Activated CD4-positive, alpha-beta T cell treated with anti-CD3 and anti-CD28 coated beads for 36 hours (primary cell): Measurements from ENCODE around the gene RNU4-1. TPM values are rescaled to one million over a fixed set of nuclear protein-coding genes. Genes with fewer than 3 reads are reported as not detected.

Source experiments
- ATAC-seq: fragments of 200-7000 bp; cut with Tn5 transposase; one replicate; pipeline ENCODE4 v1.10.0; 2021; ENCODE audit warnings: mild to moderate bottlenecking, moderate library complexity
- CTCF ChIA-PET: fragments of 350-600 bp; sonication (Branson Sonifier 250); formaldehyde crosslinking; loops from one replicate; lab custom pipeline; 2021; ENCODE audit warnings: antibody characterized with exemption; lab: Charles Lee
- POLR2A ChIA-PET: fragments of 350-600 bp; sonication (Branson Sonifier 250); formaldehyde crosslinking; loops from one replicate; lab custom pipeline; 2021; ENCODE audit warnings: antibody characterized with exemption, inconsistent platforms; lab: Charles Lee
- DNase-seq: peaks from one replicate; pipeline ENCODE4 v3.0.0-alpha.2; 2020
- H3K27ac Mint-ChIP-seq: one replicate; pipeline ENCODE4 v1.8.0; 2021; ENCODE audit warnings: mixed read lengths
- H3K27me3 Mint-ChIP-seq: one replicate; pipeline ENCODE4 v1.8.0; 2021; ENCODE audit warnings: mixed read lengths
- H3K36me3 Mint-ChIP-seq: one replicate; pipeline ENCODE4 v1.8.0; 2021; ENCODE audit warnings: low read depth, mixed read lengths
- H3K4me1 Mint-ChIP-seq: one replicate; pipeline ENCODE4 v1.8.0; 2021; ENCODE audit warnings: mixed read lengths
- H3K4me3 Mint-ChIP-seq: one replicate; pipeline ENCODE4 v1.8.0; 2021; ENCODE audit warnings: mild to moderate bottlenecking, moderate library complexity, mixed read lengths
- H3K9me3 Mint-ChIP-seq: one replicate; pipeline ENCODE4 v1.8.0; 2021; ENCODE audit warnings: low read depth, mixed read lengths
- intact Hi-C, 2 experiments: fragments of 100-400 bp; cut with DNase I in 1 of 2; cut with micrococcal nuclease in 1 of 2; formaldehyde crosslinking; loops; one replicate each; pipeline versions ENCODE4 v1.14.2 to v1.15.1; 2022 to 2024; cut with DNase I, micrococcal nuclease
- total RNA-seq, 2 experiments: library from RNA; stranded (reverse); gene quantifications; one replicate each; pipeline ENCODE4 v1.2.3, GENCODE V29; 2021

RNU4-1 gene
- total RNA-seq, 2 experiments from 2014 or later: 323 to 1,150 TPM

DNA sequence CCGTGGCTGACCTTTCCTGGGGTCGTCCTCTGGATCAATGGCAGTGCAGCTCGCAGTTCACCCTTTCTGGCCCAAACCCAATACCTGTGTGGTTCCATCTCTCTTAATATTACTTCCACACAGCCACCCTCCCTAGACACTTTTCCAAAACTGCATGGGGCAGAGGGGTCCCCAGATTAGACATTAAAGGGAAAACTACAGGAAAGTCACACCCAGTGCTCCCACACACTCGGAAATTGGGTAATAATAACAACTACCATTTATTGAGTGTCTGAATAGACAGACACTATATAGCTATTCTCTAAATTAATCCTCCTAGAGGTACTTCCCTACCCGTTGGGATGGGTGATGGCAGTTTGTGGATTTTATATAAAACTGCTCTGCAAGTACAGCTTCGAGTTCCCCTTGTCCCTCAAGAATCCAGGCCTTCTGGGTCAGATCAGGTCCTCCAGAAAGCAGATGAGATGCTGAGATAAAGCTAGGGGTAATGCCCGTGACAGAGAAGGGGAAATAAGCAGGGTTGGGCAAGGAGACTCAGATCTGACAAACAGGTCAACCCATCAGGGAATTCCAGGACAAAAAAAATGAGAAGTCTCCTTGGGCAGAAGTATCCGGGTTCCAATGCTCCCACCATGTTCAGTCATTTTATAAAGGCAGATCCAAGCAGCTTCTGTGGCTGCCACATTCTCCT, 26.7 kb downstream of the RNU4-1 start:
- Mint-ChIP-seq H3K36me3 (peaks cover 5% of the 10 kb centered on the region), H3K4me1 (peaks cover 39% of the 10 kb centered on the region), H3K4me3 (peak overlapping the region; percentile 95), H3K27ac (peak overlapping the region; percentile 74), H3K27me3 (no peaks in the 10 kb centered on the region), H3K9me3 (no peaks in the 10 kb centered on the region)
- intact Hi-C loops: no loop called here
- ChIA-PET POLR2A (interaction anchor here (0.7 to 7.3 kb wide), 4 partner anchors 25 to 68 kb away, joined by 3 to 117 read pairs (median 54); partner anchors contain the start of genes RNU4-1, RNU4-2 and RPLP0), CTCF (interaction anchor here (0.6 to 24.9 kb wide), 12 partner anchors 8 to 236 kb away, joined by 3 to 518 read pairs (median 9); partner anchors contain the start of genes RNU4-2 and RPLP0)
- DNase-seq (no peak), ATAC-seq (no peak)

DNA sequence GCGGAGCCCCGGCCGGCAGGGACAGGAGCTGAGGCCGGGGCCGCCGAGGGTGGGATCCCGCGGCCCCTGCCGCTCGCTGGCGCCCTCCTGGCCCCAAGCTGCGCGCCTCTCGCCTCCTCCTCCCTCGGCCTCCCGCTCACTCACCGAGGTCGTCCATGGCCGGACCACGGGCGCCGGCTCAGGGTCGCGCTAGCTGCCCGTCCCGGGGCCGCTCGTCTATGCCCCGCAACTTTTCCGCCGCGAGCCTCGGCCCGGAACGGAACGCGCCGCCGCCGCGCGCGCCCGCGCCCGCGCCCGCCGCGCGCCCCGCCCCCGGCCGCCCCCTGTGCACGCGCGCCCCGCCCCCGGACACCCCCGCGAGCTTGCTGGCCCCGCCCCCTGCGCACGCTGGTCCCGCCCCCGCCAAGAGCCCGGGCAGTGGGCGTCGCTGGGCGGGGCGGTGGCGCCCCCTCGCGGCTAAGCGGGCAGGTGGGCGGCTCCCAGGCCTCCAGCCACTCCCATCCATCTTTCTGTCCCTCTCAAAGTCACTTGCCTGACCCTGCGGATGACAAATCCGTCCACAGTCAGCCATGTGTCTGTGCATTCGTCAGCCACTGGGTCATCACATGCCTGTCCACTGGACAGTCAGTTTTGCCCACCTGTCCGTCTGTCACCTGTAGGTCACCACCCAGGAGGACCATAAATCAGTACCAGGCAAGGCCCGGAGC, 27.4 kb downstream of the RNU4-1 start, which contains the start of gene PXN:
PXN (minus strand) TSS at position 258 of the 707 bp plus-strand sequence; CDS start at position 157, 101 bp downstream.
- ChIA-PET CTCF (interaction anchor here (0.6 to 24.9 kb wide), 16 partner anchors 9 to 236 kb away, joined by 3 to 518 read pairs (median 3); partner anchors contain the start of genes RNU4-2, RPLP0 and SIRT4), POLR2A (interaction anchor here (0.6 to 7.3 kb wide), 5 partner anchors 8 to 64 kb away, joined by 3 to 117 read pairs (median 46); partner anchors contain the start of genes RNU4-1, RNU4-2 and RPLP0)
- DNase-seq (peak; percentile 95), ATAC-seq (peak; percentile 79)
- H3K4me1 Mint-ChIP-seq: peaks cover 46% of the 10 kb centered on the region
- no peaks in the 10 kb centered on the region for H3K9me3 Mint-ChIP-seq
- intact Hi-C loops: loop anchor here (1.0 to 2.0 kb wide), 6 partner anchors 13 to 147 kb away; partner anchors contain the start of gene RPLP0 (in 2 of the 2)
- H3K27me3 Mint-ChIP-seq: no peaks in the 10 kb centered on the region
- peak within 1 kb of the TSS; percentile 95 for H3K4me3 Mint-ChIP-seq
- H3K27ac Mint-ChIP-seq: peak within 1 kb of the TSS; percentile 85
- H3K36me3 Mint-ChIP-seq: peaks cover 6% of the 10 kb centered on the region

DNA sequence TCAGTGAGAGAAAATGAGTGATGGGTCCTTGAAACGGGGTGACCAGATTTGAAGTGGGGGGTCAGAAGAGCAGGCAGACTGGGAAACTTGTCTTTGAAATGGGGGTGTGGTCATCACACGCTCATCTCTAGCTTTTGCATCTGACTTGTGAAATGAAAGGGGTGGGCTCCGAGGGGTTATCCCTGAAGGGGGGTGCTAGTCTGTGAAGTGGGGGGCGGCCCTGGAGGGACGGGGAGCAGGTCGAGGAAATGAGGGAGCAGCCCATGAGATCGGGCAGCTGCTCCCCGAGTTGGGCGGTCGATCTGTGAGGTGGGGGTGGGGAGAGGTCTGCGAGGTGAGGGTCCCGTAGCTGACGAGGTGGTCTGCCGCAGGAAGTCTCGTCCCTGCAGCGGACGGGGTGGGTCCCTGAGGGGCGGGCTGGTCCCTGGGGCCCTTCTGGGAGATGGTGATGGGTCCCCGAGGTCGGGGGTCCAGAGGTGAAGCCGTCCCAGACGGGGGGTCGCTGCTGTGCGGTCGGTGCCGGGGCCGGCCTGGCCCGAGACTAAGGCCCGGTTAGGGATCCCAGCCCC, 28.0 kb downstream of the RNU4-1 start:
- ATAC-seq (no peak), DNase-seq (peak; percentile 36)
- intact Hi-C loops: loop anchor here (1.0 to 2.0 kb wide), 6 partner anchors 13 to 146 kb away; partner anchors contain the start of gene RPLP0 (in 2 of the 2)
- peaks cover 53% of the 10 kb centered on the region for H3K4me1 Mint-ChIP-seq
- peaks cover 10% of the 10 kb centered on the region for H3K36me3 Mint-ChIP-seq
- H3K27ac Mint-ChIP-seq: peak overlapping the region; percentile 85
- ChIA-PET POLR2A (interaction anchor here (0.6 to 7.3 kb wide), 7 partner anchors 8 to 173 kb away, joined by 3 to 117 read pairs (median 7); partner anchors contain the start of genes RNU4-1, RNU4-2 and RPLP0), CTCF (interaction anchor here (0.7 to 24.9 kb wide), 14 partner anchors 9 to 69 kb away, joined by 3 to 518 read pairs (median 3); partner anchors contain the start of genes RNU4-2, RPLP0 and SIRT4)
- H3K9me3 Mint-ChIP-seq: no peaks in the 10 kb centered on the region
- peak overlapping the region; percentile 95 for H3K4me3 Mint-ChIP-seq
- no peaks in the 10 kb centered on the region for H3K27me3 Mint-ChIP-seq

DNA sequence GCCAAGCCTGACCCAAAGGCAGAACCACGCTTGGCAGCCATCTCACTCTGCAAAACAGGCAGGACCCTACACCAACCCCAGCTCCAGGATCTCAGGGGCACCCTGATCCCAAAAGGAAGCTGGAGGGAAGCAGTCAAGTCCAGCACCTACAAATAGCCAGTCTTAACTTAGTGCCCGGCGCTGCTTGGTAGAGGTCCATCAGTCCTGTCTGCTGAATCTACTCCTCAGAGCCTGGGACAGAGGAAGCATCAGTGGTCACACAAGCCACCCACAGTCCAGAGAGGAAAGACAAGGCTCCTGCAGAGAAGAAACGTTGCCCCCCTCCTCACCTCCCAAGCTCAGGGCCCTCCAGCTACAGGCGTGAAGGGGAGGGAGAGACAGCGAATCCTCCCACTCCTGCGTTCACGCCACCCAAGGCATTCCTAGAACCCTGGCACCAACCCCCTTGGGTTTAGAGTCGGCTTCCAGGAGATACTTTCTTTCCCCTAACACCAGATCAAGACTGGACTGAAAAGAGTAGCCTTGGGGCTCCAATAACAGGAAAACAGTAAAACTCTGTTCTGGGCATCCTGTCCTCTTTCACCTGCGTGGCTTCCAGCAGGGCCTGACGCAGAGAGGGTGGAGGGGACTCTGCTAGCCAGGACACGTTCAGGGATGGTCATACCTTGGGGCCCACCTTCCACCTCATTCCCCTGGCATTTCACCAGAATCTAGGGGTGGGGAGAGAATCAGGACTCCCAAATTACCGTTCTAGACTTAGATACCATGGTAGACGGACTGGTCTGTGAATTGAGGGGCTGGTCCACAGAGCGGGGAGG, 28.7 kb downstream of the RNU4-1 start:
- POLR2A ChIA-PET: interaction anchor here (0.6 to 7.3 kb wide), 5 partner anchors 27 to 173 kb away, joined by 4 to 117 read pairs (median 46); partner anchors contain the start of genes RNU4-1, RNU4-2 and RPLP0
- peaks cover 60% of the 10 kb centered on the region for H3K4me1 Mint-ChIP-seq
- DNase-seq (peak; percentile 26), ATAC-seq (no peak)
- peak overlapping the region; percentile 85 for H3K27ac Mint-ChIP-seq
- intact Hi-C loops: loop anchor here (2.0 kb wide), 2 partner anchors 63 to 145 kb away; partner anchors contain the start of gene RPLP0 (in 1 of the 2)
- H3K9me3 Mint-ChIP-seq: no peaks in the 10 kb centered on the region
- no peaks in the 10 kb centered on the region for H3K27me3 Mint-ChIP-seq
- peaks cover 16% of the 10 kb centered on the region for H3K36me3 Mint-ChIP-seq
- CTCF ChIA-PET: interaction anchor here (0.6 to 24.9 kb wide), 10 partner anchors 8 to 129 kb away, joined by 3 to 518 read pairs (median 9); partner anchors contain the start of genes RNU4-2, RPLP0 and SIRT4
- peak overlapping the region; percentile 95 for H3K4me3 Mint-ChIP-seq

DNA sequence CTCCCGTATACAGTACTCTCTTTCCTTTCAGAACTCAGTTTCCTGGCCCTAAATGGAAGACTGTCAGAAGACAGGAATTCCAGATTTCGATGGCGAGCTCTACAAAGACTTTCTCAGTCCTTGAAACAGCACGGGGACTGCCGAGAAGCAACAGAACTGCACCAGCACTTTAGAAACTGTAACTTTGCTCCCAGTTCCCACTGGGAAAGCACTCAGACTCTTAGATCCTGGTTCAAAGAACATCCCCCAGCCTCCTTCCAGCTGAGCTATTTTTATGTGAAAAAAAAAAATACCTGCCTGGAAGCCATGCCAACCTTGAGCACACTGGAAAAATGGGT, 29.3 kb downstream of the RNU4-1 start:
- intact Hi-C loops: loop anchor here (2.0 kb wide), 2 partner anchors 63 to 145 kb away; partner anchors contain the start of gene RPLP0 (in 1 of the 2)
- Mint-ChIP-seq H3K27me3 (no peaks in the 10 kb centered on the region), H3K36me3 (peaks cover 16% of the 10 kb centered on the region), H3K9me3 (no peaks in the 10 kb centered on the region), H3K27ac (peak overlapping the region; percentile 85), H3K4me1 (peaks cover 61% of the 10 kb centered on the region), H3K4me3 (peak overlapping the region; percentile 95)
- ATAC-seq (no peak), DNase-seq (no peak)
- ChIA-PET POLR2A (interaction anchor here (0.6 to 7.3 kb wide), 4 partner anchors 28 to 63 kb away, joined by 7 to 117 read pairs (median 54); partner anchors contain the start of genes RNU4-1, RNU4-2 and RPLP0), CTCF (interaction anchor here (0.6 to 24.9 kb wide), 7 partner anchors 9 to 129 kb away, joined by 3 to 518 read pairs (median 5); partner anchors contain the start of gene SIRT4)

DNA sequence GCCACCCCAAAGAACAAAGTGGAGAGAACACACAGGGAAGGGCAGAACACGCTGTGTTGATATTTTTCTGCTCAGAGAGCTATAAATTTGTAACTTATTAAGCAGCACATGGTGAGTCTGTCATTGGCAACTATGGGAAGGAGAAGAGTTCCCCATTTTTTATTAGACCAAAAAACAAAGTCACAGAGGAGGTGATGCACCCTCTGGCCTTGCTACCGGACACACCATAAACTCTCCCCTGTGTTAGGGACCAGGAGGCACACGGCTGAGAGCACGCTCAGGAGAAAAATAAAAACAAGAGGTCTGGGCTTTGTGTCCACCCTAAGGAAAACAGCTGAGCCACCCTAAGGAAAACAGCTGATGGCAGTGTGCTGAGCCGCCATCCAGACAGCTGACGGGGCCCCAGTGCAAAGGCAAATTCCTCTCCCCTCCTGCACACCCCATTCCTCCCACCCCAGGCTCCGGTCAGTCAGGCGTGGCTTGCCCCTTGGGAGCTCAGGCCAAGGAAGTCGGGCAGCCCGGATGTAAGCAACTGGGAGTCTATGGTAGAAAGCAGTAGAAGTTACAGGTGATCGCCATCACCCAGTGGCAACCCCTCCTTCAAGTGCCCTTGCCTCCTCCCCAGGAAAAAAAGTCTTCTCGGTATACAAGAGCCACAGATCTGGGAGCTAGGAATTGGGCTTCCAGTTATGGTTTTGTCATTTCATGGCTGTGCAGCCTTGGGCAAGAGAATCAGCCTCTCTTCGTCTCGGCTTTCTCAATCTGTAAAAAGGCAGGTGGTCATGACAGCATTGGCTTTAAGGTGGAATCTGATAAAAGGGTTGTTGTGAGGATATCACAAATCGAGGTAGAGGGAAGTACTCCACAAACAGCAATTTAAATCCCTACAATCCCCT, 29.9 kb downstream of the RNU4-1 start:
- CTCF ChIA-PET: interaction anchor here (0.9 to 24.9 kb wide), 10 partner anchors 8 to 56 kb away, joined by 3 to 518 read pairs (median 5); partner anchors contain the start of gene SIRT4
- DNase-seq: peak; percentile 12
- POLR2A ChIA-PET: interaction anchor here (0.6 to 7.3 kb wide), 5 partner anchors 22 to 62 kb away, joined by 4 to 117 read pairs (median 46); partner anchors contain the start of genes RNU4-1, RNU4-2 and RPLP0
- H3K36me3 Mint-ChIP-seq: peaks cover 16% of the 10 kb centered on the region
- H3K9me3 Mint-ChIP-seq: no peaks in the 10 kb centered on the region
- ATAC-seq: no peak
- intact Hi-C loops: loop anchor here in 1 of 2 experiments (1.0 kb wide), 1 partner anchor 11 kb away; no protein-coding TSS in a partner anchor
- no peaks in the 10 kb centered on the region for H3K27me3 Mint-ChIP-seq
- peaks cover 67% of the 10 kb centered on the region for H3K4me1 Mint-ChIP-seq
- H3K4me3 Mint-ChIP-seq: peak overlapping the region; percentile 95
- peak overlapping the region; percentile 88 for H3K27ac Mint-ChIP-seq

DNA sequence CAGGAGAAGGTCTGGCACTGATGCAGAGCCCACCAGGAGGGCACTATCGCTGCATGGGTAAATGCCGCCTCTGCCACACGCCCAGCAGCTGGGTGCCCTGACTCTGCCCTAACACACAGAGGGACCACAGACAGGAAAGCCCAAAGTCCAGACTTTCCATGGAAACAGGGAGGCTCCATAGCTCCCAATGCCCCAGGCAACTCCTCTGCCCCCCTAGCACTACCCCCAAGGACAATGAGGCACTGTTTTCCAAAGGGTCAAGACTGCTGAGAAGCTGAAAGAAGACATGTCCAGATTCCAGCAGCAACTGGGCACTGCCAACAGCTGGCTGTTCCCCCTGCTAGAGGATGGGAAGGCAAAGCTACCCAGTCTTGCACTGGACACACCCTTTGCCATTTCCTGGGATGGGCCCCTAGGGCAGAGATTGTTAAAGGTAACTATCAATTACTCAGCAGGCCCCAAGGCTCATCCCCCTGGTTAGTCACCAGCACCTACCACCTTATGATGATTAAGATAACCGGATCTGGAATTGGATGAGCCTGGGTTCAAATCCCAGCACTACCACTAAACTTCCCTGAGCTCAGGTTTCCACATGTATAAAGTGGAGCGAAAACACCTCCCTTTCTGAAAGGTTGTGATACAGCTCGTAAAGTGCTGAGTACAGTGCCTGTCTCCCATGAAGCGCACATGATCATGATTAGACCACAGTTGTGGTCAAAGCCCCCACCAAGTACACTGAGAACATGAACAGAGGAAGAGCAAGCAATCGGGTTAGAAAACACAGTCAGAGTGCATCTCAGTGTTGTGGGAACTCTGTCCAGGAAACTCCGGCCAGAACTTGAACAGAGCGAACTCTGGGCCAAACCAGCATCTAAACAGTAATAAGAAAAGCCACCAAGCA, 30.8 kb downstream of the RNU4-1 start:
- ATAC-seq: peak; percentile 45
- H3K27me3 Mint-ChIP-seq: no peaks in the 10 kb centered on the region
- peaks cover 16% of the 10 kb centered on the region for H3K36me3 Mint-ChIP-seq
- DNase-seq: peak; percentile 45
- CTCF ChIA-PET: interaction anchor here (1.0 to 24.9 kb wide), 8 partner anchors 7 to 34 kb away, joined by 3 to 518 read pairs (median 7); no protein-coding TSS in a partner anchor
- H3K4me1 Mint-ChIP-seq: peaks cover 76% of the 10 kb centered on the region
- H3K27ac Mint-ChIP-seq: peak overlapping the region; percentile 88
- H3K4me3 Mint-ChIP-seq: peak overlapping the region; percentile 95
- POLR2A ChIA-PET: interaction anchor here (0.5 to 7.3 kb wide), 8 partner anchors 21 to 143 kb away, joined by 3 to 117 read pairs (median 6); partner anchors contain the start of genes RNU4-1, RNU4-2 and RPLP0
- no peaks in the 10 kb centered on the region for H3K9me3 Mint-ChIP-seq
- intact Hi-C loops: loop anchor here in 1 of 2 experiments (1.0 kb wide), 1 partner anchor 10 kb away; no protein-coding TSS in a partner anchor

DNA sequence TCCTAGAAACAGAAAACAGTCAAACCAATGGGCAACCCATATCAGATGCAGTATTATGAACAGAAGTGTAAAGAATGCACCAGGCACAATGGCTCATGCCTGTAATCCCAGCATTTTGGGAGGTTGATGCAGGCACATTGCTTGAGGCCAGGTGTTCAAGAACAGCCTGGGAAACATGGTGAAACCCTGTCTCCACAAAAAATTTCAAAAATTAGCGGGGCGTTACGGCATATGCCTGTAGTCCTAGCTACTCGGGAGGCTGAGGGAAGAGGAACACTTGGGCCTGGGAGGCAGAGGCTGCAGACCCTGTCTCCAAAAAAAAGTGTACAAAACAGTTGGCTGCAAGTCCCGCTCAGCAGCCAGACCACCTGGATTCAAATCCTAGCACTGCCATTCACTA, 32.4 kb downstream of the RNU4-1 start:
- Mint-ChIP-seq H3K36me3 (peaks cover 20% of the 10 kb centered on the region), H3K27ac (peak overlapping the region; percentile 23)
- CTCF ChIA-PET: interaction anchor here (2.8 to 24.9 kb wide), 3 partner anchors 11 to 32 kb away, joined by 19 to 518 read pairs (median 72); no protein-coding TSS in a partner anchor

More for the DNA sequence above, 32.4 kb downstream of the RNU4-1 start:
- intact Hi-C loops: no loop called here
- Mint-ChIP-seq H3K4me3 (no peak overlapping the region), H3K4me1 (peaks cover 85% of the 10 kb centered on the region), H3K27me3 (no peaks in the 10 kb centered on the region), H3K9me3 (no peaks in the 10 kb centered on the region)
- POLR2A ChIA-PET: interaction anchor here (1.5 to 7.3 kb wide), 2 partner anchors 31 to 59 kb away, joined by 5 to 61 read pairs; partner anchors contain the start of gene RPLP0
- DNase-seq: no peak
- ATAC-seq: no peak
